T-helper 2 cell treated with Interferon-gamma antibody and Interleukin-4, amounts not matched to agents 5 μg/mL and 100 μg/mL, for 36 hours (primary cell): ENCODE measurements around the gene MS4A8.
"Not testable (repeated sequence)": the region's sequence is repeated elsewhere in the genome, so short reads cannot be mapped to it uniquely, and the experiment has no call there.

ENCODE experiments used
- DNase-seq: peaks from one replicate; pipeline ENCODE4 v3.0.0; 2021; ENCODE audit warnings: low spot score
- H3K27ac Mint-ChIP-seq: one replicate; pipeline ENCODE4 v1.8.0; 2021; ENCODE audit warnings: mild to moderate bottlenecking, mixed read lengths
- H3K27me3 Mint-ChIP-seq: one replicate; pipeline ENCODE4 v1.8.0; 2021; ENCODE audit warnings: low read depth, mixed read lengths
- H3K36me3 Mint-ChIP-seq: one replicate; pipeline ENCODE4 v1.8.0; 2021; ENCODE audit warnings: low read depth, mixed read lengths
- H3K4me1 Mint-ChIP-seq: one replicate; pipeline ENCODE4 v1.8.0; 2021; ENCODE audit warnings: low read depth, mixed read lengths
- H3K4me3 Mint-ChIP-seq: one replicate; pipeline ENCODE4 v1.8.0; 2022; ENCODE audit warnings: mild to moderate bottlenecking, moderate library complexity, mixed read lengths
- H3K9me3 Mint-ChIP-seq: one replicate; pipeline ENCODE4 v1.8.0; 2021; ENCODE audit warnings: mixed read lengths

Gene MS4A8

DNA sequence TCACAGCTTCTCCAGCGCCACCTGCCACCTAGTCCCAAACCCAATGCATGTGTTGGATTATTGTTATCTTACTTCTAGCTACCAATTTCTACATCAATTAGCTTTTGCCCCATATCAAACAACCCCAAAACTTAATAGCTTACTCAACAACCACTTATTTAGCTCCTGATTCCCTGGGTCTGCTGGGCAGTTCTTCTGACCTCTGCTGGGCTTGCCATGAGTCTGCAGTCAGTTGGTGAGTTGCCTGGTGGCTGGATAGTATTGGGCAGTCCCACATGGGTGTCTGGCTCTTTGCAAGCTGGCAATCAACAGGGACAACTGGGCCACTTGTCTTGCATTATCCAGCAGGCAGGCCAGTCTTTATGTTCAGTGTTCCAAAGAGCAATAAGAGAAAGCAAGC lies 43.6 kb downstream of the MS4A8 start:
- no peaks in the 10 kb centered on the region for H3K9me3 Mint-ChIP-seq
- no peaks in the 10 kb centered on the region for H3K36me3 Mint-ChIP-seq
- no peak overlapping the region for H3K4me3 Mint-ChIP-seq
- no peaks in the 10 kb centered on the region for H3K4me1 Mint-ChIP-seq
- DNase-seq, result no peak
- H3K27me3 Mint-ChIP-seq, result peaks cover 5% of the 10 kb centered on the region
- no peak overlapping the region for H3K27ac Mint-ChIP-seq

GRCh38 chr11:60744114-60744513 lies 44.7 kb downstream of the MS4A8 start:
- H3K9me3 Mint-ChIP-seq, result no peaks in the 10 kb centered on the region
- no peak overlapping the region for H3K4me3 Mint-ChIP-seq
- no peak overlapping the region for H3K27ac Mint-ChIP-seq
- DNase-seq, result no peak
- H3K27me3 Mint-ChIP-seq, result peaks cover 5% of the 10 kb centered on the region
- no peaks in the 10 kb centered on the region for H3K4me1 Mint-ChIP-seq
- H3K36me3 Mint-ChIP-seq, result no peaks in the 10 kb centered on the region

DNA sequence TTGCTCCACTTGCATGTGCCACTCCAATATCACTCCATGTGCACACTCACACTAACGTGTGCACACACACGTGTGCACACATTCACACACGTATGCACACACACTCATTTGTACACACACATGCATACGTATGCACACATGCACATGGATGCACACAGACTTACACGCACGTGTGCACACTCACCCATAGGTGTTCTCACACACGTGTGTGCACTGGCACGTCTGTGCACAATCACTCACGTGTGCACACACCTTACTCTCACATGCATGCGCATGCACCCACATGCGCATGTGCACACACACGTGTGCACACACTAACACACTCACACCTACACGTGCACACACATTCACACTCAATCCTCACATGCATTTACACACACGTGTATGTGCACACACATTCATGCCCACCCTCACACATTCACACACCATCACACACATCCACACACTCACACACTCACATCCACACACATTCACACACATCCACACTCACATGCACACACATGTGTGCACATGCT lies 48.0 kb downstream of the MS4A8 start:
- no peak for DNase-seq
- Mint-ChIP-seq H3K27me3 (peaks cover 8% of the 10 kb centered on the region), H3K27ac (no peak overlapping the region), H3K9me3 (no peaks in the 10 kb centered on the region), H3K36me3 (no peaks in the 10 kb centered on the region), H3K4me1 (no peaks in the 10 kb centered on the region), H3K4me3 (no peak overlapping the region)

- H3K4me3 Mint-ChIP-seq, result no peak overlapping the region
- no peaks in the 10 kb centered on the region for H3K36me3 Mint-ChIP-seq
- H3K27me3 Mint-ChIP-seq, result peaks cover 6% of the 10 kb centered on the region
- no peak for DNase-seq
- H3K27ac Mint-ChIP-seq, result no peak overlapping the region
- no peaks in the 10 kb centered on the region for H3K4me1 Mint-ChIP-seq
- H3K9me3 Mint-ChIP-seq, result no peaks in the 10 kb centered on the region
Measured at GRCh38 chr11:60748225-60748624, 48.8 kb downstream of the MS4A8 start.

- H3K27ac Mint-ChIP-seq, result no peak overlapping the region
- no peaks in the 10 kb centered on the region for H3K4me1 Mint-ChIP-seq
- no peaks in the 10 kb centered on the region for H3K36me3 Mint-ChIP-seq
- no peak for DNase-seq
- H3K27me3 Mint-ChIP-seq, result peaks cover 6% of the 10 kb centered on the region
- H3K9me3 Mint-ChIP-seq, result no peaks in the 10 kb centered on the region
- no peak overlapping the region for H3K4me3 Mint-ChIP-seq
Measured at GRCh38 chr11:60748821-60749220, 49.4 kb downstream of the MS4A8 start.

DNA sequence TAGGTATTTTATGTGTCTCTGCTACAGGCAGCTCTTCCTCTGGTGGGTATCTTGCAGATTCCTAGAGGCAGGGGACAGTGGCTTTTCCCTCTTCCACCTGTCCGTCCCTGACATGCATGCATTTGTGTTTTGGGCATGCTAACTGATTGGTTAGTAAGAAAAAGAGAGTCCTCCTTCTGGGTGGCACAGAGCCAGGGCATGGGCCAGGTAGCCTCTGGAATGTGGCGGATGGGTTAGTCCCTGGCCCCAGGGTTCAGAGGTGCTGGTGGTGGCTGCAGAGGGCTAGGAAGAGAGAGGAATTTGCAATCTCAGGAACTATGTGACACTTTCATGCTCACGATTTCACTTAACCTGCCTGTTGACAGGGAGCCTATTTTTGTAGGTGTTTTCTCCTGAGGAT lies 51.5 kb downstream of the MS4A8 start:
- no peaks in the 10 kb centered on the region for H3K36me3 Mint-ChIP-seq

DNA sequence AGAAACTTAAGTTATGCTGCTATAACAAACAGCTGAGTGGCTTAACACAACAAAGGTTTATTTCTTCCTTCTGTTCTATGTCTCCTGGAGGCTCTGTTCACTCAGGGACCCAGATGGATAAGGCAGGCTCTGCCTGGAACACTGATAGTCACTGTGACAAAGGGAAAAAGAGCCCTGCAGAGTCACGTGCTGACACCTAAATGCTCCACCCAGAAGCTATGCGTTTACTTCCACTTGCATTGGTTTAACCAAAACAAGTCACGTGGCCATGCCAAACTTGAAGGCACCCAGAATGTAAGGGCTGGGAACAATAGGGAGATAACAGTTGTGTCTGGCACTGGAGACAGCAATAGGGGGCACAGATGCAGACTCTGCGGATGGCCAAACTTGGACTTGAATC lies 53.9 kb downstream of the MS4A8 start:
- no peak for DNase-seq

More for the DNA sequence above, 51.5 kb downstream of the MS4A8 start:
- DNase-seq, result no peak
- no peak overlapping the region for H3K27ac Mint-ChIP-seq
- H3K4me1 Mint-ChIP-seq, result no peaks in the 10 kb centered on the region
- H3K27me3 Mint-ChIP-seq, result peaks cover 6% of the 10 kb centered on the region
- no peak overlapping the region for H3K4me3 Mint-ChIP-seq
- H3K9me3 Mint-ChIP-seq, result no peaks in the 10 kb centered on the region

GRCh38 chr11:60754887-60755286 lies 55.5 kb downstream of the MS4A8 start:
- H3K27ac Mint-ChIP-seq, result no peak overlapping the region
- H3K4me1 Mint-ChIP-seq, result no peaks in the 10 kb centered on the region
- no peaks in the 10 kb centered on the region for H3K36me3 Mint-ChIP-seq
- no peak overlapping the region for H3K4me3 Mint-ChIP-seq
- H3K9me3 Mint-ChIP-seq, result no peaks in the 10 kb centered on the region
- no peak for DNase-seq
- peaks cover 23% of the 10 kb centered on the region for H3K27me3 Mint-ChIP-seq

More for the DNA sequence above, 53.9 kb downstream of the MS4A8 start:
- Mint-ChIP-seq H3K36me3 (no peaks in the 10 kb centered on the region), H3K27ac (no peak overlapping the region), H3K4me1 (no peaks in the 10 kb centered on the region), H3K4me3 (no peak overlapping the region), H3K27me3 (peaks cover 9% of the 10 kb centered on the region), H3K9me3 (no peaks in the 10 kb centered on the region)

DNA sequence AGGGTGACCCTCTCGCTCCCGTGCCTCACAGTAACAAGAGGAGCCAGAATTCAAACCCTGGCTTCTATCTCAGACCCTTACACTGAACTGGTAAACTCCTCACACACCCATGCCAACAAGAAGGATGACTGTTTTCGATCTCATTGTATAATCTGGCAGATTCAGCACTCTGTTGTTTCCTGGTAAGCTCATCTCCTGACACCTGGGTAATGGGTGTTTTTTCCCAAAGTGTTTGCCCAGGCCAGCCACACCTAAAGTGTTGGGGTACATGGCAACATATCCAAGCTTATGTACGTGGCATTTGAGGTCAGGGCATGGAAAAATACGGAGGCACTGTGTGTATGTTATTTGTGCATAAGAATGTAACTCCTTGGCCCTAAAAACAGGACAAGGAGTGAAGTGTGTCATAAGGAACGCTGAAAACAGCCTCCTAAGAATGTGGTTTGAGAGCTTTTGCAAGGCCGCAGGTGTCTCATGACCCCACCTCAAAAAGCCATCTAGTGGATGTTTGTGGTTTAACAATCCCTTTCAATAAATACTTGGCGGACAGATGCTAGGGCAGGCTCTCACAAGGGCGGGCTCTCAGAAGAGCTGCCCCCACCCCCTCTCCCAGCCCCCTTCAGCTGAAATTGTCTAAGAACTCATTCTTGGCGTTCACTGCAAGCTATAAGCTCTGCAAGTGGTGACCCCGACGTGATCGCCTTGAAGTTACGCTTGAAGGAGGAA lies 57.1 kb downstream of the MS4A8 start, which contains the start of gene MS4A15:
TSS of gene MS4A15 (plus strand) at position 561 of the 726 bp plus-strand sequence. CDS start 6,867 bp downstream, outside the sequence.
- Mint-ChIP-seq H3K36me3 (no peaks in the 10 kb centered on the region), H3K27ac (no peak within 1 kb of the TSS), H3K9me3 (no peaks in the 10 kb centered on the region), H3K4me3 (no peak within 1 kb of the TSS), H3K27me3 (peaks cover 36% of the 10 kb centered on the region), H3K4me1 (no peaks in the 10 kb centered on the region)
- no peak for DNase-seq

GRCh38 chr11:60757231-60757800 lies 57.9 kb downstream of the MS4A8 start:
- Mint-ChIP-seq H3K27ac (no peak overlapping the region), H3K4me1 (no peaks in the 10 kb centered on the region), H3K36me3 (no peaks in the 10 kb centered on the region), H3K4me3 (no peak overlapping the region), H3K9me3 (no peaks in the 10 kb centered on the region), H3K27me3 (peaks cover 35% of the 10 kb centered on the region)
- no peak for DNase-seq

DNA sequence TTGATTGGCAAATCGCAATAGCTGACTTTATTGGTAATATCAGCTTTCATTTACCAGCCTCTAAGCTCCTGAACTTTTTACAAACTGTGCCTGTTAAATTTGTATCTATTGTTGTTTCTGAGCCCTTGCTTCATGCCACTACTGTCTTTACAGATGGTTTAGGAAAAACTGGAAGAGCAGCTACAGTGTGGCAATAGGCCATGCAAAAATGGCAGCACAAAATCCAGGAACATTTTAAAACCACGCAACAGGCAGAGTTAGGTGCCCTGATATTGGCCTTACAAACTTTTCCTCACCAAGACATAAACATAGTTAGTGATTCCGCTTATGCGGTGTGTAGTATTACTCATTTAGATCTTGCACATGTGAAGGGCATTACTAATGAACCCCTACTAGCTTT lies 59.3 kb downstream of the MS4A8 start:
- not testable (repeated sequence) for H3K9me3 Mint-ChIP-seq, H3K4me3 Mint-ChIP-seq, DNase-seq, H3K4me1 Mint-ChIP-seq, H3K36me3 Mint-ChIP-seq, H3K27ac Mint-ChIP-seq
- peaks cover 36% of the 10 kb centered on the region for H3K27me3 Mint-ChIP-seq

GRCh38 chr11:60759438-60760225 lies 60.2 kb downstream of the MS4A8 start:
- not testable (repeated sequence) for H3K9me3 Mint-ChIP-seq, H3K36me3 Mint-ChIP-seq, H3K4me3 Mint-ChIP-seq, H3K4me1 Mint-ChIP-seq, DNase-seq, H3K27ac Mint-ChIP-seq
- peaks cover 36% of the 10 kb centered on the region for H3K27me3 Mint-ChIP-seq

GRCh38 chr11:60761436-60762190 lies 62.2 kb downstream of the MS4A8 start:
- Mint-ChIP-seq H3K27me3 (peaks cover 36% of the 10 kb centered on the region), H3K36me3 (no peaks in the 10 kb centered on the region)
- DNase-seq, result no peak

More at GRCh38 chr11:60761436-60762190, 62.2 kb downstream of the MS4A8 start:
- H3K27ac Mint-ChIP-seq, result no peak overlapping the region
- peaks cover 4% of the 10 kb centered on the region for H3K4me1 Mint-ChIP-seq
- no peak overlapping the region for H3K4me3 Mint-ChIP-seq
- H3K9me3 Mint-ChIP-seq, result no peaks in the 10 kb centered on the region
